ENCODE data around the gene CHD1. TPM values are rescaled to one million over a fixed set of nuclear protein-coding genes. Genes with fewer than 3 reads are reported as not detected.

CHD1 gene
- total and polyA plus RNA-seq, 2 of the 13 experiments (the other 11 are each of a cell fraction or from before 2014, with no cell fraction given), result 22.8 to 55.9 TPM

- WGBS (ENCODE audit: low lambda C conversion rate), result 98% methylated on average over 2 of the region's 2 CpGs
- intact Hi-C loops (cut with micrococcal nuclease; ENCODE audit: unreplicated experiment) (no loop called here), in situ Hi-C loops (cut with HindIII; ENCODE audit: extremely low pct_ligation_motif_present, low pct_unique_long_range_greater_than_20kb) (no loop called here)
- H3K36me3 ChIP-seq (replicated peaks in 1 of 2; ENCODE audit: control insufficient read depth in 1 of 2, insufficient read depth in 2 of 2, low read length in 2 of 2), result peaks cover 4 to 32% of the 10 kb centered on the region in 2 experiments
- peaks cover 96% of the 10 kb centered on the region for H3K79me2 ChIP-seq (ENCODE audit: insufficient read depth, low read length)
- H3K4me1 ChIP-seq (ENCODE audit: insufficient read depth, low read length), result peaks cover 9% of the 10 kb centered on the region; the same call in 1 of the 2 replicates
- no peak overlapping the region for H3K4me2 ChIP-seq (ENCODE audit: low read depth, low read length)
- ChIA-PET CTCF (ENCODE audit: low intra/inter-chr PET ratio, low total read pairs) (no interaction called here), POLR2A (interaction anchor here (1.1 kb wide), 1 partner anchor 12 kb away, joined by 4 read pairs; no protein-coding TSS in a partner anchor)
- FAIRE-seq (no peak), ATAC-seq (no peak), DNase-seq (ENCODE audit: low spot score) (no peak)
- H2AFZ ChIP-seq (ENCODE audit: low read length), result no peak overlapping the region
- BruUV-seq (replicated peaks), result no TSS peak
- no peaks in the 10 kb centered on the region for H3K9me3 ChIP-seq (ENCODE audit: low read length)
- H3K27ac ChIP-seq (ENCODE audit: extremely low read length, insufficient read depth, low read length), result no peak overlapping the region
- no peak overlapping the region for H3K9ac ChIP-seq (ENCODE audit: insufficient read depth, low read depth, low read length)
- H4K20me1 ChIP-seq (ENCODE audit: insufficient read depth, low read length), result peaks cover 11% of the 10 kb centered on the region; the same call in 1 of the 2 replicates
- no peak overlapping the region for H3K4me3 ChIP-seq (replicated peaks in 1 of 3; ENCODE audit: insufficient read depth in 1 of 3, low read depth in 2 of 3, low read length in 3 of 3)
- TF ChIP-seq ZNF609 (CRISPR knock-in tag; IDR thresholded peaks at IDR 0.05; ENCODE audit: borderline replicate concordance) (no peak), RNF219 (CRISPR knock-in tag; IDR thresholded peaks at IDR 0.05) (no peak), ZNF142 (CRISPR knock-in tag; IDR thresholded peaks at IDR 0.05) (no peak), DBP (CRISPR knock-in tag; IDR thresholded peaks at IDR 0.05; ENCODE audit: not compliant biosample characterization) (no peak), ETV5 (CRISPR knock-in tag; IDR thresholded peaks at IDR 0.05; ENCODE audit: borderline replicate concordance) (no peak), NR3C1 (CRISPR knock-in tag; IDR thresholded peaks at IDR 0.05) (no peak), ZKSCAN8 (CRISPR knock-in tag; IDR thresholded peaks at IDR 0.05; ENCODE audit: borderline replicate concordance) (no peak), FOXO4 (CRISPR knock-in tag; conservative IDR thresholded peaks at IDR 0.05) (no peak)
- no peaks in the 10 kb centered on the region for H3K27me3 ChIP-seq (ENCODE audit: control insufficient read depth in 1 of 2, insufficient read depth in 2 of 2, low read length in 2 of 2)
Observed at GRCh38 chr5:98917433-98917832, 11.4 kb downstream of the CHD1 start.

Data from HepG2 (cell line).